Thyroid gland (tissue), 4 donors: Measurements from ENCODE around the gene PRX.

Experiments
- CTCF ChIP-seq, 6 experiments: fragments of 200-600 bp in 3 of 6; fragments of 450-650 bp in 3 of 6; sonication (generic) in 3 of 6; IDR thresholded peaks; one replicate each; pipeline ENCODE4 v1.5.1; 2016 to 2019; ENCODE audit warnings: antibody characterized with exemption in 6 of 6, mild to moderate bottlenecking in 2 of 6, inconsistent platforms in 1 of 6, moderate library complexity in 1 of 6
- POLR2A ChIP-seq, 2 donors: fragments of 450-650 bp; IDR thresholded peaks; one replicate each; pipeline ENCODE4 v1.6.1; 2017; ENCODE audit warnings: antibody characterized with exemption in 2 of 2, mild to moderate bottlenecking in 2 of 2, moderate library complexity in 1 of 2

GRCh38 chr19:40419780-40420179, 6.6 kb upstream of the PRX start:
- no peak for TF ChIP-seq CTCF (IDR thresholded peaks at IDR 0.05)
- no peak for TF ChIP-seq POLR2A (IDR thresholded peaks at IDR 0.05)
